ENCODE data around the gene DMTF1. TPM values are rescaled to one million over a fixed set of nuclear protein-coding genes. Genes with fewer than 3 reads are reported as not detected.

The DMTF1 gene
- total and polyA plus RNA-seq, 10 of the 15 experiments (the other 5 are each of a cell fraction or from before 2014, with no cell fraction given) = 24.3 to 191 (median 72.0) TPM

DNA sequence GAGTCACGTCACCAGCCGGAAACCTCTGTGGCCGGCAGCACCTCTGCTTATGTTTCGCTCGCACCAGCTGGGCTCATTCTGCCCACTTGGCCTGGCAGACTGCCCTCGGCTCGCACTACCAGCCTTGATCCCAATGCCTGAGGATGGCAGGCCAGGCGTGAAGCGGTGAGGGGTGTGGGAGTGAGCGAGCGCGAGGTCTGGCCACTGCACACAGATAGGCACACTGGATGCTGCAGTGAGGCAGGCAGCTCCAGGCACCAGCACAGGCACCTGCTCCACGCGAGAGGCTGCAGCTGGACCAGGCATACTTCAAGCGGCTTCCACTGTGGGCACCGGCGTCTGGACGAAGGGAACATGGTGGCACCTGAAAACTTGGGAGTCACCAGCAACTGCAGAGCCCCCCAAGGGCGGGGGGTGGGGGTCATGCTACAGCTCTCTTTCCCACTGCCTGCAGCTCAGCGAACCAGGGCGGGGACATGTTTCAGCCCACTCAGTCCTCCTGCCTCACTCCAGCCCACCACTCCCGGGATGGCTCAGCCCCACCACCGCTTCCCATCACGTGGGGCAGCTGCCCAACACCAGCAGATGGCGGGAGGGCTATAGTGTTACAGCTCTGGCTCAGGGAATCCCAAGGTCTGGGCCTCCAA is 5.4 kb upstream of the DMTF1 start:
- in situ Hi-C loops (cut with MboI) (loop anchor here (5.0 kb wide), 2 partner anchors 90 to 210 kb away; partner anchors contain the start of gene ELAPOR2), intact Hi-C loops (cut with micrococcal nuclease; ENCODE audit: unreplicated experiment) (no loop called here)
- WGBS (ENCODE audit: insufficient coverage, insufficient replicate concordance, low lambda C conversion rate, missing lambda C conversion rate) = 89% methylated on average over 25 of the region's 25 CpGs
- CTCF ChIA-PET = interaction anchor here (0.6 to 3.3 kb wide), 5 partner anchors 18 to 1963 kb away, joined by 3 to 42 read pairs (median 17); no protein-coding TSS in a partner anchor
- H3K4me1 ChIP-seq (ENCODE audit: control insufficient read depth, insufficient read depth, low read length) = peaks cover 19% of the 10 kb centered on the region
- no peaks in the 10 kb centered on the region for H3K9me3 ChIP-seq (replicated peaks; ENCODE audit: control insufficient read depth, insufficient read depth, low read length)
- H3K36me3 ChIP-seq (ENCODE audit: control insufficient read depth in 2 of 2, insufficient read depth in 2 of 2, low read length in 1 of 2) = no peaks in the 10 kb centered on the region
- ATAC-seq (no peak), DNase-seq (ENCODE audit: low read depth, low spot score) (no peak), FAIRE-seq (no peak)
- RAD21 ChIA-PET (ENCODE audit: unreplicated experiment) = interaction anchor here (1.7 kb wide), 1 partner anchor 202 kb away, joined by 4 read pairs; no protein-coding TSS in a partner anchor
- no peak overlapping the region for H2AFZ ChIP-seq (ENCODE audit: control insufficient read depth, low read depth, low read length)
- no peak overlapping the region for H3K9ac ChIP-seq (ENCODE audit: control insufficient read depth, insufficient read depth, low read length)
- H4K20me1 ChIP-seq (ENCODE audit: control insufficient read depth, insufficient read depth) = no peaks in the 10 kb centered on the region
- BruUV-seq (replicated peaks) = no TSS peak
- no peak overlapping the region for H3K4me3 ChIP-seq
- TF ChIP-seq YY1 (IDR thresholded peaks at IDR 0.05; ENCODE audit: low read depth, low read length) = no peak
- TF ChIP-seq POLR2AphosphoS5 (IDR thresholded peaks at IDR 0.05; ENCODE audit: low read length) = no peak
- TF ChIP-seq CHD1 (IDR thresholded peaks at IDR 0.05; ENCODE audit: low read depth, low read length) = no peak
- no peak for TF ChIP-seq NR2C1 (IDR thresholded peaks at IDR 0.05)
- no peak for TF ChIP-seq ZNF274 (IDR thresholded peaks at IDR 0.05; ENCODE audit: insufficient read depth, insufficient read length)
- TF ChIP-seq SMAD5 (IDR thresholded peaks at IDR 0.05; ENCODE audit: low read depth) = no peak
- no peak for TF ChIP-seq WRNIP1 (IDR thresholded peaks at IDR 0.05; ENCODE audit: borderline replicate concordance, low read depth, low read length)
- POLR2A ChIA-PET = interaction anchor here (0.6 to 2.4 kb wide), 2 partner anchors 13 to 74 kb away, joined by 3 to 5 read pairs; no protein-coding TSS in a partner anchor
- H3K27me3 ChIP-seq (replicated peaks in 1 of 2; ENCODE audit: control insufficient read depth in 2 of 2, insufficient read depth in 2 of 2, low read length in 1 of 2) = no peaks in the 10 kb centered on the region
- SMC1A ChIA-PET (ENCODE audit: uncharacterized antibody, unreplicated experiment) = interaction anchor here (1.3 to 4.2 kb wide), 3 partner anchors 20 to 204 kb away, joined by 3 to 32 read pairs (median 7); no protein-coding TSS in a partner anchor
- no peak overlapping the region for H3K4me2 ChIP-seq (ENCODE audit: control insufficient read depth, insufficient read depth)
- H3K27ac ChIP-seq (ENCODE audit: control insufficient read depth, insufficient read depth) = no peak overlapping the region
- H3K79me2 ChIP-seq (ENCODE audit: control insufficient read depth, insufficient read depth, low read length) = peaks cover 3% of the 10 kb centered on the region

All from GM12878 (cell line).